Loucy (cell line): ENCODE data around the gene CDKL1.

ENCODE experiments used
- EZH2phosphoT487 ChIP-seq: fragments of 200-600 bp; IDR thresholded peaks from 2 replicates; pipeline ENCODE4 v1.6.1; 2018; ENCODE audit warnings: antibody characterized with exemption, mild to moderate bottlenecking, moderate library complexity, borderline replicate concordance
- TF ChIP-seq, protein P1 (sequence below): fragments of 200-600 bp; sonication (generic); conservative IDR thresholded peaks from 2 replicates; pipeline ENCODE4 v1.5.1; 2014; ENCODE audit warnings: mild to moderate bottlenecking, antibody characterized with exemption, low read length

DNA sequence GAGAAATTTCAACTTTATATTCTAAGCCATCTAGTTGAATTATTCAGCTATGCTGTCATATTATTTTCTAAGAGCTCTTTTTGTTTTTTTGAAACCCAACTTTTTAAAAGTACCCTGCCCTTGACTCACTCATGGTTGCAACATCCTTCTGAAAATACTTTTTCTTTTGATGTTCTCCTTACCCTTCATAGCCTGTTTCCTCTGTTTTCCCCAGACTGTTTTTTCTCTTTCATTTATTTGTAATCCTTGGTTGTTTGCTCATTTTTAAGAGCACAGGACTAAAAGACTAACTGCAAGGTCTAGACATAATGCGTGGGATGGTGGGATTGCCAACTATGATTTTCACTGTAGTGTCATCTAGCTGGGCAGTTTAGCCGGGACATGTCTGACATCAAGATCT, 21.2 kb upstream of the CDKL1 start:
- TF ChIP-seq, protein P1, sequence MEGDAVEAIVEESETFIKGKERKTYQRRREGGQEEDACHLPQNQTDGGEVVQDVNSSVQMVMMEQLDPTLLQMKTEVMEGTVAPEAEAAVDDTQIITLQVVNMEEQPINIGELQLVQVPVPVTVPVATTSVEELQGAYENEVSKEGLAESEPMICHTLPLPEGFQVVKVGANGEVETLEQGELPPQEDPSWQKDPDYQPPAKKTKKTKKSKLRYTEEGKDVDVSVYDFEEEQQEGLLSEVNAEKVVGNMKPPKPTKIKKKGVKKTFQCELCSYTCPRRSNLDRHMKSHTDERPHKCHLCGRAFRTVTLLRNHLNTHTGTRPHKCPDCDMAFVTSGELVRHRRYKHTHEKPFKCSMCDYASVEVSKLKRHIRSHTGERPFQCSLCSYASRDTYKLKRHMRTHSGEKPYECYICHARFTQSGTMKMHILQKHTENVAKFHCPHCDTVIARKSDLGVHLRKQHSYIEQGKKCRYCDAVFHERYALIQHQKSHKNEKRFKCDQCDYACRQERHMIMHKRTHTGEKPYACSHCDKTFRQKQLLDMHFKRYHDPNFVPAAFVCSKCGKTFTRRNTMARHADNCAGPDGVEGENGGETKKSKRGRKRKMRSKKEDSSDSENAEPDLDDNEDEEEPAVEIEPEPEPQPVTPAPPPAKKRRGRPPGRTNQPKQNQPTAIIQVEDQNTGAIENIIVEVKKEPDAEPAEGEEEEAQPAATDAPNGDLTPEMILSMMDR = no peak
- TF ChIP-seq EZH2phosphoT487 = no peak
